ENCODE data around the gene NCOA1.

Gene NCOA1

GRCh38 chr2:24721470-24721869 lies 230.4 kb downstream of the NCOA1 start:
- 0 out of 2 replicates have a peak, but pooled peaks have one; percentile 2 for TF ChIP-seq CTCF (conservative IDR thresholded peaks at IDR 0.05; ENCODE audit: low read length)

GRCh38 chr2:24722141-24722790 lies 231.2 kb downstream of the NCOA1 start:
- H3K4me3 ChIP-seq (ENCODE audit: low read length), result no peak overlapping the region
- no peak for DNase-seq (ENCODE audit: low read depth)
- no peak for TF ChIP-seq CTCF (conservative IDR thresholded peaks at IDR 0.05; ENCODE audit: low read length)

More at GRCh38 chr2:24721470-24721869, 230.4 kb downstream of the NCOA1 start:
- DNase-seq (ENCODE audit: low read depth), result peak; percentile 86
- H3K4me3 ChIP-seq (ENCODE audit: low read length), result no peak overlapping the region

- H3K4me3 ChIP-seq (ENCODE audit: low read length), result no peak overlapping the region
- TF ChIP-seq CTCF (conservative IDR thresholded peaks at IDR 0.05; ENCODE audit: low read length), result no peak
- DNase-seq (ENCODE audit: low read depth), result no peak
These were observed 232.1 kb downstream of the NCOA1 start for GRCh38 chr2:24723191-24723590.

GRCh38 chr2:24723665-24724064 lies 232.6 kb downstream of the NCOA1 start:
- TF ChIP-seq CTCF (conservative IDR thresholded peaks at IDR 0.05; ENCODE audit: low read length), result no peak
- H3K4me3 ChIP-seq (ENCODE audit: low read length), result no peak overlapping the region
- DNase-seq (ENCODE audit: low read depth), result no peak

- DNase-seq (ENCODE audit: low read depth), result no peak
- no peak for TF ChIP-seq CTCF (conservative IDR thresholded peaks at IDR 0.05; ENCODE audit: low read length)
- H3K4me3 ChIP-seq (ENCODE audit: low read length), result no peak overlapping the region
These were observed 233.2 kb downstream of the NCOA1 start for GRCh38 chr2:24724111-24724775.

- TF ChIP-seq CTCF (conservative IDR thresholded peaks at IDR 0.05; ENCODE audit: low read length), result no peak
- no peak for DNase-seq (ENCODE audit: low read depth)
- no peak overlapping the region for H3K4me3 ChIP-seq (ENCODE audit: low read length)
These were observed 234.9 kb downstream of the NCOA1 start for GRCh38 chr2:24725956-24726355.

GRCh38 chr2:24730481-24730880 lies 239.4 kb downstream of the NCOA1 start:
- TF ChIP-seq CTCF (conservative IDR thresholded peaks at IDR 0.05; ENCODE audit: low read length), result no peak

More at GRCh38 chr2:24730481-24730880, 239.4 kb downstream of the NCOA1 start:
- H3K4me3 ChIP-seq (ENCODE audit: low read length), result no peak overlapping the region
- no peak for DNase-seq (ENCODE audit: low read depth)
